CD4-positive, alpha-beta T cell treated with Interleukin-12 subunit alpha and Interleukin-12 subunit beta, for 1 hour (primary cell): ENCODE measurements around the gene CPSF3.

Experiments
- DNase-seq: peaks from one replicate; pipeline ENCODE4 v3.0.0-alpha.2; 2020

CPSF3 gene

GRCh38 chr2:9423100-9423921 is at the start of gene CPSF3, which contains the start of gene ITGB1BP1:
Gene CPSF3 (plus strand): TSS chr2:9423654. CDS start chr2:9423774, 120 bp downstream.
Gene ITGB1BP1 (minus strand): TSS chr2:9423528. CDS start chr2:9418697, 4,831 bp downstream.
- DNase-seq = peak; percentile 98

GRCh38 chr2:9374071-9374730 is 49.3 kb upstream of the CPSF3 start:
- no peak for DNase-seq

DNA sequence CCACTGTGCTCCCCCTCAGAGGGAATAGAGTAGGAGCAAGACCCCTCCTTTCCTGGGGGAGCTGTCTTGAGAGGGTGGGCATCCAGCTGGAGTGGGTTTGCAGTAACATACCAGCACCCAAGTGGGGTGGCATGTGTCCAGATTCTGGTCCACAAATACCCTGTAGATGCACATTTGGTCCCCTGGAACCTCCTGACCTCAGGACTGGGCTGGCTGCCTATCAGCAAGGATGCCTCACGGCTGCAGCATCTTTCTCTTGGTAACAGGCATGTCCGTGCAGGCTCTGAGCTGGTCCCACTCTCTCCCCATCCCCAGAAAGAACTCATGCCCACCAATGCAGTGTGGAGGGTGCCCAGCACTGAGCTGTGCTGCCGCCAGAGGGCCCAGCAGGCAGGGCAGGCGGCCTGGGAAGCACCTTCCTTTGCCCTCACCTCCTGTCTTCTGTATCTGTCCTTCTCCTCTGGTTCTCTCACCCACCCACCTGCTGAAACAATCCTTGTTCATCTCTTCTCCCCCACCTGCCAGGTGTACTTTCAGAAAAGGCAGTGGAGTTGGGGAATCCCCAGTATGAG is 47.5 kb upstream of the CPSF3 start:
- no peak for DNase-seq

DNA sequence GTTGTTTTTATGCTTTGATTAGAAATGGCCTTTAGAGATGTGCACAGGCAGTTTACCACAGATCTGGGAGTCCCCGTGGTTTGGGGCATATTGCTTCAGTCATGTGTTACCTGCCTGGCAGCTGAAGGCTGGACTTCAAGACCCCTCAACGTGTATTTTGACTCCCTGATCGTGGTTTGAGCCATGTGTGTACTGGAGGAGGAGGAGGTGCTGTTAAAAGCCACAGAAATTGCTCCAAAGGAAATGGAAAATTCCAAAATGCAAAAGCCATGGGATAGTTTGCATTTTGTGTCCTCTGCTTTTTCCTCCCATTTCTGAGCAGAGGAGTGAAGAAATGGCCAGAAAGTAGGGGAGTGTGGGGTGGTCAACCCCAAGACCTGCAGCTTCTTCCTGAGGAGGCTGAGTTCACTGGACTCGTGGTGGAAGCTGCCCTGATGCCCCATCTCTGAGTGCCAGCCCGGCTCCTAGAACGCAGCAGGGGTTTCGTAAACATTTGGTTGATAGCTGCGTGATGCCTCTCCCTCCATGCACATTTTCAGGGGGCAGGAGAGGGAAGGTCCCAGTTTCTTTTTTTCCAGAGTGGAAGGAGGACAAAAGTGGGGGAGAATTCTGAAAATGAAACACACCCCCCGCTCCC is 45.9 kb upstream of the CPSF3 start:
- DNase-seq = no peak

GRCh38 chr2:9378433-9379390 is 44.7 kb upstream of the CPSF3 start:
- DNase-seq = no peak

- no peak for DNase-seq
Observed at GRCh38 chr2:9379391-9379755, 44.1 kb upstream of the CPSF3 start.

GRCh38 chr2:9380702-9381628 is 42.5 kb upstream of the CPSF3 start:
- DNase-seq = no peak

GRCh38 chr2:9382604-9383235 is 40.7 kb upstream of the CPSF3 start:
- DNase-seq = no peak

DNA sequence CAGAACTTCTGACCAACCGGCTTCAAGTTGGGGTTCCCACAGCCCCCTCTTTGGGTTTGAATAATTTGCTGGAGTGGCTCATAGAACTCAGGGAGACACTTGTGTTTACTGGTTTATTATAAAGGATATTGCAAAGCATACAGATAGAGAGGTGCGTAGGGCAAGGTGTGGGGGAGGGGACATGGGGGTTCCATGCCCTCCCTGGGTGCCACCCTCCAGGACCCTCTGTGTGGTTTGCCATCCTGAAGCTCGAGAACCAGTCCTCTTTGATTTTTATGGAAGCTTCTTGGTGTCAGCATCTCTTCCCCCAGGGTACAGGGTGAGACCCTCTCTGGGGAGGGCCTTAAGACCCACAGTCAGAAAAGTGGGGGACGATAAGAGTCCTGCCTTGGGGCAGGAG is 38.9 kb upstream of the CPSF3 start:
- DNase-seq = no peak

- no peak for DNase-seq
Observed at GRCh38 chr2:9385841-9386240, 37.6 kb upstream of the CPSF3 start.

DNA sequence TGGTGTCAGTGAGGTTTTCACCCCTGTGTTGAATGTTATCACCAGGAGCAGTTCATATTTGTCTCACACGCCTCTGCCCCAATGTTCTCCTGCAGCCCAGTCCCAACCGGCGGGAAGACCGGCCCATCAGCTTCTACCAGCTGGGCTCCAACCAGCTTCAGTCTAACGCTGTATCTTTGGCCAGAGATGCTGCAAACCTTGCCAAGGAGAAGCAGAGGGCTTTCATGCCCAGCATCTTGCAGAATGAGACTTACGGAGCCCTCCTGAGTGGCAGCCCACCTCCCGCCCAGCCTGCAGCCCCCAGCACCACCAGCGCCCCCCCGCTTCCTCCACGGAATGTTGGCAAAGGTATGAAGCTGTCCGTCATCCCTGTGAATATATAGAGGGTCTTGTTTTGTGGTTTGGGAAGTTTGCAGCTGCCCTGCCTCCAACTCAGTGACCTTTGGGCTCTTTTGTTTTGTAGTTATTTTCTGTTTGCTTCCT is 35.2 kb upstream of the CPSF3 start:
- DNase-seq = no peak

DNA sequence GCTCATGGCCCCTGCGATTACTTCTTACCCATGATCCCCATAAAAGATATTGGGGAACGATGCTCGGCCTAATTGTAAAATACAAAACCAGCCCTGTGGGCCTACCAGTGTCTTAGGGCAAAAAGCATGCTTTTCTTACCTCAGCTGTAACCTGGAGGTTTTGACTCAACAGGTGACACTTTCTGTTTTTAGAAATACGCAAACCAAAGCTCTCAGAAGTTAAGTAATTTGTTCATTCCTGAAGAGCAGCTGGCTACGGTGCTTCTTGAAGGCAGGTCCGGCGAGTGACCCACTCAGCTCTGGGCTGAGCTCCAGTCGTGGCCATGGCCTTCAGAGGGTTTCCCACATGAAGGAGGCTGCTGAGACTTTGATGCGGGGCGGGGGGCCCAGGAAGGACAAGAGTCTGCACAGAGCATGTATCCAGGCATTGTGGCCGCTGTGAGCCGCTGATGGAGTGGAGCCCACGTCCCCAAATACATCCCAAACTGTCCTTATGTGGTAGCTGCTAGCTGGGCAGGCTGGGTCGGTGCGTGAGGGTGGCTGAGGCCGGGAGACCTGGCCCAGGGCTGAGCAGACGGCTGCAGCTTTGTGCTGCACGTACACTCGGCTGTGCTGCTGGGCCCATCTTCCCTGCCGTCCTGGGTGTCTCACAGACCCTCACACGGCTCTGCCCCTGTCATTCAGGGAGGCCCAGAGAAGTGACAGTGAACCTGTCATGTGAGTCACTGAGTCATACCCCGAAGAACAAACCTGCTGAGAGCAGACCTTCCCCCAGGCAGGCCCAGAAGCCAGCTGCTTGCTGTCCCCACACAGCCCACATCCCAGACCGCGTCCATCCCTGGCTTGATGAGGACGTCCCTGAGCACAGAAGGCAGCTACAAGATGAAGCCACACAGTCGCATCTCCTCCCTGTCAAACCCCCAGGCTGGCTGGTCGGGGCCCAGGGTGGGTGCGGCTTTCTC is 34.2 kb upstream of the CPSF3 start:
- no peak for DNase-seq

- no peak for DNase-seq
Observed at GRCh38 chr2:9390151-9390850, 33.2 kb upstream of the CPSF3 start.

DNA sequence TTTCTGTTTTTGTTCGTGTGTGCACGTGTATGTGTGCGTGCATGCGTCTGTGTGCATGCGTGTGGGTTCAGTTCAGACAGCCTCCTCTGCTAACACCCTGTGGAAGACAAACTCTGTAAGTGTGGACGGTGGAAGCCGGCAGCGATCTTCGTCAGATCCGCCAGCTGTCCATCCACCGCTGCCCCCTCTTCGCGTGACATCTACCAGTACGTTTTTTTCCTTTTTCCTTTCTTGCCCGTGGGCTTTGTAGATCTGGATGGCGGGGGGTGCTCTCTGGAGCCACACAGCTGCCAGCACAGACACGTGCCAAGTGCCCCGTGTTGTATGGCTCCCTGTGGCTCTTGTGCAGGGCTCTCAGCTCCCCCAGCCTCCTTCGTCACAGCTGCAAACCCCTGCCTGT is 32.5 kb upstream of the CPSF3 start:
- no peak for DNase-seq

GRCh38 chr2:9391961-9392720 is 31.3 kb upstream of the CPSF3 start:
- DNase-seq = no peak

- no peak for DNase-seq
Observed at GRCh38 chr2:9392898-9393765, 30.3 kb upstream of the CPSF3 start.

GRCh38 chr2:9394816-9395215 is 28.6 kb upstream of the CPSF3 start:
- DNase-seq = no peak
